Amygdala (tissue), 56 donors: ENCODE measurements around the gene BBX.
A peak's percentile ranks its signal among the peaks of the same experiment; 100 is the strongest.

Source experiments
- DNase-seq, 56 donors: peaks; one replicate each; lab custom pipeline; 2025; lab: John Stamatoyannopoulos, UW

The BBX gene

DNA sequence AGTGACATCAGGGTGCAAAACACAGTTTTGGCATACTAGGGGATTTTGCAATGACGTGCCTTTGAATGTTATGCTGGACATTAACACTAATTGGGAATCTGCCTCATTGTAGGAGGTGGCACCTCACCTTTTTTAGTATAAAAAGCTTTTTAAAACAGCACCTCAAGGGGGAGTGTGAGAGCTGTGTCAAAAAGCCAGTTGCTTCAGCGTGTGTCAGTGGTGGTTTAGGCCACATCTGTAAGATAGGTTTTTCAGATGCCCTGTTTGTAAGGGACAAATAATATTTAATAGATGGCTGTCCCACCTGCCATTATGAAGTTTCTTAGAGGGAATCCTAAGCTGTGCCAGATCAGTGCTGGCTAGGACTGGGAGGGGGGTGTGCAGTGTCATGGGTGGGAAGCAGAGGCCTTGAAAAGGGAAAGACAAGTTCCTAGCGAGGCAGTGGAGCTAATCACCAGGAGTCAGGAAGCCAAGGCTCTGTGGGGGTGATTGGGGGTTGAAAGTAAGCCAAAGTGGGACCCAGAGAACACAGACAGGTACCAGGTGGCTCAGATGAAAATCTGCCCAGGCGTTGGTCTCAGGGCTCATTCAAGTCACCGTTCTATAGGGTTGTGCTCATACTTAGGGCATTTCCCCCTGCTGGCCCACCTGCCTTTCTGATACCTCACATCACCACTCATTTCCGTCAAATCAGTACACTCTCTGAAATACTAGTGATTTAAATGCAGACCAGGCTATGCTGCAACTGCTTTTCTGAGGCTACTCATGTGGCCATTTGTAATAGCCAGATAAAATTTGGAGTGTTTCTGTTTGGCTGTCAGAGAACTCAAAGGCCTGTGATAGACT, 120.5 kb downstream of the BBX start:
- no peak for DNase-seq

DNA sequence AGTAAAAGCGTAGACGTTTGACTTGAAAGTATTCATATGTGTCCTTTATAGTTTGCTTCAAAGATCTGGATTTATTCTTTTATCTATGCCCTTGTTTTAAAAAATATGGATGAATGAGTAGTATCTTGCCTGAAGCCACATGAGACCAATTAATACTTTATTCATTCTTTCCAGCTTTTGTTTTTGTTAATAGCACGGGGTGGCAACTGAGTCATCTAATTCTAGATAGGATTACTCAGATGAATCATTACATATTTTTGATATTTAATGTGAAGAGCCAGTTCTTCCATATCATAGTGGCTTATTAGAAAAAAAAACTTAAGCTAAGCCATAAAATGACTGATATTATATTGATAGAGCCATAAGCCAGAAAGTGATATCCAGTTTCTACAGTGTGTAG, 121.9 kb downstream of the BBX start:
- no peak for DNase-seq

DNA sequence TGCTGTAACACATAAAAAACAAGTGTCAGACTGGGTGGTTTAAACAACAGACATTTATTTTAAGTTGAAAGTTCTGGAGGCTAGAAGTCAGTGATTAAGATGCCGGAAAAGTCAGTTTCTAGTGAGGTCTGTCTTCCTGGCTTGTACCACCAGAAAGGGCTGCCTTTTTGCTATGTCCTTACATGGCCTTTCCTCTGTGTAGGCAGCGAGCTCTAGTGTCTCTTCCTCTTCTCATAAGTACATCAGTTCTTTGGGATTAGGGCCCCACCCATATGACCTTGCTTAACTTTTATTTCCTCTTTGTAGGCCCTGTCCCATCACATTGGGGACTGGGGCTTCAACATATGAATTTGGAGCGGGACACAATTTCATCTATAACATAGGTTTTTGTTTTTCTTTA, 128.0 kb downstream of the BBX start:
- DNase-seq, result no peak

DNA sequence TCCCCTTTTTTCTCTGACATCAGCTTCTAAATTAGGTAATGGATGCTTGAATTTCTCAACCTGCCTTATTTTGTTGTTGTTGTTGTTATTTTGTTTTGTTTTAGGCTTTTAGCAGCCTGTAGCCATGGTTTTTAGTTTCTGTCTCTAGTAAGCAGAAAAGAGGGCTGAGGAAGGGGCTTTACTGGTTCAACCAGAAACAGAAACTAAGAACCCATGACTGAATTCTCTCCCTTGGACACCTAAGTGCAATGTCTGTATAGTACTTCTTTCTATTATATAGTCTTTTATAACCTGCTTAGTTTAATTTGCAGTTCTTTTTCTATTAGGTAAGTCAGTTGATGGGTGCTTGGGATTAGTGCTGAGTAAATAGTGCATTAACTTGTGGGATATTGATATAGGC, 129.0 kb downstream of the BBX start:
- no peak for DNase-seq

DNA sequence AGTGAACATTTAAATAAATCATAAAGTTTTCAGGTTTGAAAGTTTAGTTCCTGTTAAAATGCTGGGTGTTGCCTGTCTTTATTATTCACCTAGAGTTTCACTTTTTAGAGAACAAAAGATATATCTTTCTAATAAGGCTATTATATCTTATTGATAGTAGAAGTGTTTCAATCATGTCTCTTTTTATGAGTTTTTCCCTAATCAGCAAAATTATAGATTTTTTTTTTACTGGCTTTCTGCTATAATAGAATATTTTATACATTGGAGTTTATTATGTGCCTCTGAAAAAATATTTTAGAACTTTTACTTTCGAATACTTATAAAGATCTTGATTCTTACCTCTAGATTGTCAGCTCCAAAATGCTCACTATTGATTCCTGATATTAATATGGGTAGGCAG, 131.5 kb downstream of the BBX start:
- DNase-seq, result no peak

DNA sequence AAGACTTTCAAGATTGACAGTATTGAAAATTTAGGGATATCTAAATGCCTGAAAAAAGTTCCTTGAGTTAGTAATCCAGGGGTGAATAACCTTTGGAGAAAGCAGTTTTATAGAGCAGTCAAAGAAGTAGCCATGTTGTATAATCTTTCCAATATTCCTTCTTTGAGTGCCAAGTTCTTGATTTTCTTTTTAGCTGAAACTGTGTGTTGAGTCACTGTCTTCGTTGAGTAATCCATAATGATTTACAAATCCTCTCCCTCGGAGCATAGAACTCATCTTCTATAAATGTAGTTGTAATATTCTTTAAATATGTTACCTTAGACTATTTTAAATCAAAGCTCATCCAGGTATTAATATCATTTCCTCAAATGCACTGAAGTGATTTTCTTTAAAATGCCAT, 135.2 kb downstream of the BBX start:
- DNase-seq, result no peak

DNA sequence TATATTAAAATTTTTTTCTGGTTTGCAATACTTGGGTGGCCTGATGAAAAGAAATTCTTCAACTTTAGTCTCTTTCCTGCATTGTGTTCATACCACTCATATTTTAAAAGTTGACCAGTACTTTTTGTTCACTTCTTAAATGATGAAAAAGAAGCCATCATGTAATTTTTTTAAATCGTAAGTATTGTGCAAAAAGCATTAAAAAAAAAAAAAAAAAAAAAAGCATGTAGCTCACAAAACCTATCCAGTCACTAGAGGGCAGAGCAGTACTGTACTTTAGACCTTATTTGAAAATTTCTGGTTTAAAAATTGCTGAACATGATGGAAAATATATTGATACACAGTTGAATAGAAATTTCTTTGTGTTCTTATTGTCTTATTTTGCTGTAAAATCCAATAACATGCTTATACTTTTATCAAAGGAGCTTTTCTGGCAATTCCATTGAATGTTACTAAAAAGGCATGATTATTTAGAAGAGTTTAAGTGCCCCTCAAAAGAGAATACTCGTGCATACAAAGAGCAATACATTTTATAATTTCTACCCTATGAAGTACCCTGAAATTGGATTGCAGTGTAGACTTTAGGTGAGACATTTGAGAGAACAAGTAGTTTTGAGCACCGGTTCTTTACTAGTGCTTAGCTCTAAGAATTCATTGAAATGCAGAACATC, 137.7 kb downstream of the BBX start:
- DNase-seq, result no peak

DNA sequence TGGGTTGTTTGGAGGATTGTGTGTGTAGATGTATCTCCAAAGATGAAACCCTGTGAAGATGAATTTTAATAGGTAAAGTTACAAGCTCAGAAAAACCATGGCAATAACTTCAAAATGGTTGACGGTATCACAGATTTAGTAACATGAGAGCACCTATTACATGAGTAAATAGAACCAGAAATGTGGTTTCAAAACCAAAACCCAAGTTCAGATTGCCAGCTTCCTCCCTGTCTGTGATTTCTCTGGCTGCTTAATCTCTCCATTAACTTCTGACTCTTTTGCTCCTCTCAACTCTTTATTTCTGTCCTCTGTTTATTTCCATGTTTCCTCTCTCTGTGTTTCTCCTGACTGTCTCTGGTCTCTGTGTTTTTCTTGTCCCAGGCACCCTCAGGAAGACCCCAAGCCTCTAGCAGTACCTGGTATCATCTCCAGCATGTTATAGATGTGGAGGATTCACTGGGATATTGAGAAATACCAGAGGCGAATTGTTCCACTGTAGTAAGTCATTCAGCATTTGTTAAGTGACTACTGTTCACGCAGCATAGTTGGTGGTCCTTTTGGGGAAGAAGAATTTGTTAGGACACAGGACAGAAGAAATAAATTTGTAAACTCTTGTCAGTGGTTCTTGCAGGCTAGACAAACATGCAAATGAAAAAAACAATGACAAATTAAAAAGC, 138.8 kb downstream of the BBX start:
- DNase-seq, result no peak

DNA sequence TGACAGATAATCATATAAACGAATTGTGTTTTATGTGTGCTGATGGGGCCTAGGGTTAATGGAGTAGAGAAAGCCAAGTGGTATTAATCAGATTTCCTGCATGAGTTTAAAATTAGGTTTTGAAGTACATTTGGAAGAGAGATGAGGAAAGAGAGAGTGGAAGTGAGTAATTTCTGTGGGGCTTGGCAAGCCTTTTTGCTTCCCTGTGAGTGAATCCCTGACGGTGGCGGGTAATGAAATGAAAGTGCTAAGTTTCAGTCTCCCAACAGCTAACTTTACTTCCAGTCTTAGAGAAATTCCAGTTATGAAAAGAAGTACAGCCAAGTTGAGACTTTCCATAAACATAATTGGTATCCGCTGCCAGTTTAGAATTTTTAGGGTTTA, 139.4 kb downstream of the BBX start:
- DNase-seq, result peak in 1 of 56 donors; percentile 16

DNA sequence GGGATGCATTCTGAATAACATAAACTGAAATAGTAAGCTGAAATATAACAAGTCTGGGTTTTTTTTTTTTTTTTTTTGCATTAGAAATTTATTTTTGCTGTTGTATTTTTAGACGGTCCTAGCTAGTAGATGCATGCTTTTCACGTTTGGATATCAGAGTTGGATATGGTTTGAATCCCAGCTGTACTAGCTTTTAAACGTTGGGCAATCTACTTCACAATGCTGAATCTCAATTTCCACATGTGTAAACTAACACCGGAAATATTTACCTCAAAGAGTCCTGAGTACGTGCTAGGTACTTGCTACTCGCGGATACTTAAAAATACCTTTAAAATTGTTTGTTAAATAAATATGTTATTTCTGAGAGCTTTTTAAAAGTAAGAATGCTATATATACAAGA, 139.8 kb downstream of the BBX start:
- DNase-seq, result no peak

DNA sequence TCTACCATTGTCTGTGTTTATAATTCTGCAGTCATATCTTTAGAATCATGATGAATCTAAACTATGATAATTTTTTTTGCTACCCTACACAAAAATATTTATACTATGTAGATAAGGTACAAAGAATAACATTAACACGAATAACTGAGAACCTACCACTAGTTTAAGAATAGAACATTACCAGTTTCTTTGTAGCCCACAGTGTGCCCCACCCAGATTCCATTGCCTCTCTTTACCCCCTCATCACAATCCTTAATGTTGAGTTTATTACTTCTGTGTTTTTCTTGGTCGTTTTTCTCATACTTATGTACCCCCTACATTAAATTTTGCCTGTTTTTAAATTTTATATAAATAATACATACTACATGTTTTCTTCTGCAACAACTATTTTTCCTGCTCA, 140.5 kb downstream of the BBX start:
- DNase-seq, result no peak

DNA sequence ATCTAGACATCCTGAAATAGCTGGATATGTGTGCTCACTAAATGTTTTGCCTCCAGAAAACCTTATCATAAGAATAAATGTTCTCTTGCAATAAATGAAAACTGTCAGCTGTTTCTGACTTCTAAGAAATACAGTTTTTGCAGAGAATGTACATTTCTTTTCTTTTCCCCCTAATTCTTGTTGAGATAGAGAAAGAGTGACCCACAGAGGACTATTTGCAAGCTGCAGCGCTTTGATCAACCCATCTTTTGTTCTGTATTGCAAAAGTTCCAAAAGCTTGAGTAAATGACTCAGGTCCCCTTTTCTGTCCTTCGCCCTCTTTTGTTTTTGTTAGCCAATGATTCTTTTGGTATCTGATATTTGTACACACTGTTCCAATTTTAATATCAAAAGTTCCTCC, 141.9 kb downstream of the BBX start:
- DNase-seq, result peak in 1 of 56 donors; percentile 12

DNA sequence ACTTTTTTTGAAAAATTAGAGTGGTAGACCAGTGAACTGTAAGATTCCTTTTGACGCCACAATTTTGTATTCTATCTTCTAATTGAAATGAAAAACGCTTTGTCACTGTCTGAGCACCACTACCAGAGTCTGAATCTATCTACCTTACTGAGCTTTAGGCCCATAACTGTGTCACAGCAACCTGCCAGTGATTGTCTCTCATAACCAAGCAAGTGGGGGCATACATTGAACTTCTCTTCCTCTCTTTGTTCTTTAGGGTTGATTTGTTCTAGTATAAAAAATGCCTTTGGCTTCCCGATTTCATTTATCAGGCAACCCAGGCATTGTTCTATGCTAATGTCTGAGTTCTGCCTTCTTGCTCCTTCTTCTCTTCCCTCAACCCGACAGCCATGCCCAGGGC, 142.6 kb downstream of the BBX start:
- no peak for DNase-seq

DNA sequence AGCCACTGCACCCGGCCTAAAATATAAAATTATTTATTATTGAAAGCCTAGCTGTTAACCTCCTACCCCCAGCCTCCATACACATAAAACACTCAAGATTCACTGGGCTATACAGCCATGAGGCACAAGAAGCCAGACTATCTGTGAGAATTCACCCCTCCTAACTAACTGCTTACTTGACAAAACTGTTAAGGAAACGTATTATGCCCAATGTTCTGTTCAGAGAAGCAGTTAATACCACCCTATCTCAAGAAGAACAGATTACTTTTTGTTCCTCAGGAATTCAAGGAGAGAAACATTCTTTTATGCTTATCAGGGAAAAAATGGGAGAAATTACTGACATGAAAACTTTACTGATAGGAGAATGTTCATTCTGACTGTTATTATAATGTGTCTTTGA, 144.1 kb downstream of the BBX start:
- DNase-seq, result no peak

DNA sequence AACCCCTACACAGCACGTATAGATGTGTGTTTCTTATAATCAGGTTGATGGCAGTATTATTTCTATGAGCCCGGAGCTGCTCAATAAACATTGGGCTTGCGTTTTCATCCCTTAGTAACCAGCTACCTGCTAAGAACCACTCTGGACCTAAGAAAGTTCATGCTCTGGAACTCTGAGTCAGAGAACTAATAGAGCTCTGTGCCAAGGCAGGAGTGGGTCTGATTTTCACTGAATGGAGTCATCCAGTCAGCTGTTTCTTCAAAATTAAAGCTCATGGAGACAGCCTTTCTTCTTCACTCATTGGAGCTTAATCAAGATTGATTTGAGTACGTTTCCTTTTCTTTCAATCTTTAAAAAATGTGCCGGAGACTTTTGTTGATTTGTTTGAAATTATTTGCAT, 145.7 kb downstream of the BBX start:
- no peak for DNase-seq

DNA sequence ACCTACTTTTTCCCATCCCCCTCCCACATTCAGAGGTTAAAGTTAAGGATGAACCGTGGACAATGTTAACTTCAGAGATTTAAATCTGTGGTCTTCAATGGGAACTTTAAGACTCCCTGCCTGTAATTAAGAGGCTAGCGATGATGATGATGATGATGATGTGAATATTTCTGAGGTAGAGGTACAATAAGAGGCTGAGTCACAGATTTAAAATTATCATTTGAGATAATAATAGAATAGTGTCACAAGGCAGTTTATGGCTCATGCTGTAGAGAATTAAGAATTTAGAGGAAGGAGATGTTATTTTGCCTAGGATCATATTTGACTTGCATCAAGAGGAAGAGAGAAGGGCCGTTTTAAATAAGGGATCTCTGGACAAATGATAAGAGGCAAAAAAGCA, 146.2 kb downstream of the BBX start:
- no peak for DNase-seq

DNA sequence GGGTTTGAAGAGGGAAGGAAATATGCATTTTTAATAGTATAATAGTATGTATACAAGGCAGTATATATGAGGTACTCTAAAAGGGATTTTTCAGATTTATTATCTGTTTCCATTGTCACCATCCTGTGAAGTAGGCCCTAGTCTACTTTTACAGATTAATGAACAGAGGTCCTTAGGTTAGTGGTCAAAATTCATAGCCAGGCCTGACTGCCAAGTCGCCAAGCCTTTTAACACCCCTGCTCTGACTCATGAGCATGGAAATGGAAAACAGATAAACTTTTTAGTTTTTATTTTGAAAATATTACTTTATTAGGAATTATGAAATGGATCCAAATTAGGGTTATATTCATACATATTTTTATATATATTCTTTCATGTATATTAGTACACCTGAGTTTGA, 146.9 kb downstream of the BBX start:
- no peak for DNase-seq

DNA sequence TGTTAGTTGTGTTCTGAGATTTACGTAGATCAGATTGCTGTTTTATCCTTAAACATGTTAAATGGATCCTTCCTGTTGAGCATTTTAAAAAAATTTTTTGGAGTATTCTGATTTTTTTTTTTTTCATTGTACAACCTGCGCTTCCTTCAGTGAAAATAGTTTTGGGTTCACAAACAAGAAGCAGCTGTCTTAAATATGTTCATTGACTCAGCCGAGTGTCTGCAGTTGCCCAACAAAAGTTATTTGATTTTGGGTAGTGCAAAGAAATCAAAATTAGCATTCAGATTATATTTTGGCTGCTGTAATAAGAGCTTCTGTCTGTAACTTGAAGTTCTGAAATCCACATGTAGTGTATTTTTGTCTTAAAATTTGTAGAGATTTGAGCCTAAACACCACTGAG, 148.2 kb downstream of the BBX start:
- DNase-seq, result no peak

DNA sequence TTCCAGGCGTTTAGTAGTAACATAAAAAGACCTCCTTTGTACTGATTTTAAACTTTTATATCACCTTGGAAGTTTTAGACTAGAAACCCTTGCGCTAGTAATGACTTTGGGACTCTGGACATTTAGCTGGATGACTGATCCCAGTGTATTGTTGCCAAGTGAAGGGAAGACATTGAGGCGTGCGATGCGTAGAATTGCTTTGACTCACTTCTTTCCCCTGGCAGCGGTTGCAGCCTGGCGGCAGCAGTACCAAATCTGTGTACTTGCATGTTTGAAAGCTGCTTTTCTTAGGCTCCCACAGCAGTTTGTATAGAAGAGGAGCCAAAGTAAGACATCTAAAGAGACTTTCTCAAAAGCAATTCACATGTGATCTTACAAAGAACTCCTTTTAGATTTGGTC, 151.6 kb downstream of the BBX start:
- DNase-seq, result peak in 29 of 56 donors; percentile 1 to 45 (median 16)

DNA sequence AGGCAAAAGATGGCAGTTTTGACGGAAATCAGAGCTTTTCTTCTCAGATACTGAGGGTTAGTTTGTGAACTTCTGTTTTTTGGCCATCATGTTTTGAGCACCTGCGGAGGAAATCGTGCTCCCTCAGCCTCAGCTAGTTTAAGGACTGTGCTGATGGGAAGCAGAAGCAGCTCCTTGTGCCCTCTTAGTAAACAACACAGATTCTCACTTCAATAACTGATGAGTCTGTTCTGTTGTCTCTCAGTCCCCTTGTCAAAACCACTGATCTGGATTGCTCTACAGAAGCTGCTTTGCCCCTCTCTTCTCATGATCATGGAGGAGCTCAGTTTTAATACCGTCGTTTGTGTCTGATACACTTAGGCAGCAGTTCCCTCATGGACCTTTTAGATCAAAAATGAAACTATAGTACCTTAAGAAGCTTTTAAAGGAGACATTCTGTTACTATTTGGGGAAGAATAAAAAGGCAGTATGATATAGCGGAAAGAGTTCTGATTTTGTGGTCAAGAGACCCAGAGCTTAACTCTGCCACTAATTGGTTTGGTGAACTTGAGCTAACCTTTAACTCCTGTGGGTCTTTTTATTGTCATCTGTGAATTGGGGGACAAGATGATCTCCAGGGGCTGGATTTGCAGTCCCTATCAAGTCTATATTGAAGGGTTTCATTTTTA, 152.6 kb downstream of the BBX start:
- no peak for DNase-seq
